GM19438 (cell line): ENCODE data around the gene GRK7.
"Not testable (repeated sequence)": the region's sequence is repeated elsewhere in the genome, so short reads cannot be mapped to it uniquely, and the experiment has no call there.

Source experiments
- ATAC-seq: cut with Tn5 transposase; IDR thresholded peaks from one replicate; pipeline ENCODE4 v1.9.1; 2021; ENCODE audit warnings: low read depth; ENCODE audit not compliant: unreplicated experiment

The GRK7 gene

DNA sequence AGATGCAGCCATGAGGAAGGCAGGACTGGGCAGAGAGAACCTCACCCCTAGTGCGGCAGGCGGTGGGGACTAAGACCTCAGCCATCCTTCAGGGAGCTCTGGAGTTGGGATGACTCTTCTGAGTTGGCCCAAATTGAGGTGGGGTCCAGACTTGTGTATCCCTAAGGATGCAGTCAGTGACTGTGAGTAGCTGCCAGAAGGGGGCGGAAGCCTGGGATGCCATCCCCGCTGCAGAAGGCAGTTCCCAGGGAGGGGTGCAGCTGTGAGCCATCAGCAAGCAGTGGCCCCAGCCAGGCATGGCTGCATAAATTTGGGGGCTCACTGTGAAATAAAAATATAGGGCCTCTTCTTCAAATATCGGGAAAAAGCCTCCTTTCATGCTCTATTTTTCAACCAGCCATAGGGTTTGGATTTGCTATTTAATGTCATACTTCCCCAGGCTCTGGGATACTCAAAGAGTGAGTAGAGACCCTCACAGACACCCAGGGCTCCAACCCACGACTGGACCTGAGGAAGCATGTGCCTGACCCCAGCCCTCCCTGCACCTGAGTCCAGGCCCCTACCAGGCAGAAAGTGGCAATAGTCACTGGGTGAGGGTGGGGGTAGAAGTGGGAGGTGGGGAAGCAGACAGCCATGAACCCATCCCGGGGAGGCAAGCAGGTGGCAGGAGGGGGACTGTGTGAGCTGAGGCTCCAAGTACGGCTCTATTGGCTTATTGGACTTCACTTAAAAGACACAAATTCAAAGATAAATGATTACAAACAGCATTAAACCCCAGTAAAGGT is 30.5 kb downstream of the GRK7 start:
- no peak for ATAC-seq

GRCh38 chr3:141795276-141795675 is 32.1 kb downstream of the GRK7 start:
- no peak for ATAC-seq

GRCh38 chr3:141795741-141796080 is 32.5 kb downstream of the GRK7 start:
- no peak for ATAC-seq

DNA sequence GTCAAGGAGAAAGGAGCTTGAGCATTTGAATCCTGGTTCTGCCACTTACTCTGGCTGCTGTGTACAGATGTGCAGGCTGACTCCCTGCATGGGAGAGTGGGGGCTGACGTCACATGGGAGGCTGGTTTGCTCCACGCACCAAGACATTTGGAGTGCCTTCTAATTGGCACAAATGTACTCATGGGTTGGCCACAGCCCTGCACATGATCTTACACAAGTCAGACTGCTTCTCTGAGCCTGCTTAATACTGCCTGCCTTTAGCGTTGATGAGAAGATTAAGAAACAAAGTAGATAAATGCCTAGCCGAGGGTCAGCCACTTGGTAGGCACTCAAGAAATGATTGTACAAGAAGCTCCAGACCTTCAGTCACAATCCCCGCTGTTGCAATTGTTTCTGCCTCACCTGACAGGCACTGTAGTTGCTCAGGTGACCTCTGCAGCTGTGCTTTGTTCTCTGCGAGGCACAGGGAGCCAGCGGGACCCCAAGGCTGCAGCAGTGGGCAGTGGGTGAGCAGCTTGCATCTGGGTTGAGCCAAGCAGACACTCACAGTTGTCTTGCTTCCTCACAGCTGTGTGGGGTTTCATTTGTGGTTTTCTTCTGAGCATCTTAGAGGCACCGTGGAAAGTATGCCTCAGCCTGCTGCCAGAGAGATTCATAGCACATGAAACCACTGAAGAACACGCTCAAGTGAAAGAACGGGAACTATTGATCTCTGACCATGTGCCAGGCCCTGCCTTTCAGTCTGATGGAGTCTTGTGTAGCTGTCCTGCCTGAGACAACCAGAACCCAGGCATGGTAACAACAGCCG is 33.1 kb downstream of the GRK7 start:
- ATAC-seq: peak; percentile 91

DNA sequence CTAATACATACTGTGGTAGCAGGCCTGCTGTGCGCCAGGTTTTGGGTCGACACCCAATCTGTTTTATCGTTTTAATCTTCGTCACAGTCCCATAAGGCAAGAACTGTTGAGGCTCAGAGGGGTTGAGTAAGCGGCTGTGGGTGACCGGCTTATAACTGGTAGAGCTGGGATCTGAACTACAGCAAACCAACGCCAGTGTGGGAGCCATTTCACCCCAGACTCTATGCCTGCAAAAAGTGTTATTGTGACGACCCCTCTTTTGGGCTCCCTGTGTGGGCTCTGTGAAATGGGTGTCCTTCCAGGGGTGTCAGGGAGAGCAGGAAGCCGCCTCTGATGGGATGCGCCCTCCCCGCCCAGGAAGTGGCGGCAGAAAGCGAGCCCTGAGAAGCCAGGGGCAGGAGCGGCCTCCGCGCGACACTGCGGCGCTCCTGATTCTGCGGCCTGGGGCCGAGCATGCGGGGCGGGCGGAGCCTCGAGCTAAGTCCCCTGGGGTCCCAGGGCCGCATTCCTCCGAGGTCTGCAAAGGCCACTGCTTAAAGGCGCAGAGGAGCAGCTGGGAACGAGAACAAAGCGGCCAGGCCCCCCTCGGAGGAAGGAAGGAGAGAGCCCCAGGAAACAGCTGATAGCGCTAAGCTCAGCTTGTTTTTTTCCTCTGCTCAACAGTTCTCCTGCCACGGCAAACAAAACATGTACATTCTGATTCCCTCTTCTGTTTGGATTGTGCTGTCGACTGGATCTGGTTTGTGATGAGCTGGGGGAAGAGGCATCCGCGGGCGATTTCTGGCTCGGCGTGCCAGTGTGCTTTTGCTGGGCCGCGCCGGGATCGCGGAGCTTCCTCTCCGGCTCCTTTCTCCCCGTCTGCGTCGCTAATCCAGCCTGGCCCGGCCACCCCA is 33.9 kb downstream of the GRK7 start:
- peak; percentile 41 for ATAC-seq

DNA sequence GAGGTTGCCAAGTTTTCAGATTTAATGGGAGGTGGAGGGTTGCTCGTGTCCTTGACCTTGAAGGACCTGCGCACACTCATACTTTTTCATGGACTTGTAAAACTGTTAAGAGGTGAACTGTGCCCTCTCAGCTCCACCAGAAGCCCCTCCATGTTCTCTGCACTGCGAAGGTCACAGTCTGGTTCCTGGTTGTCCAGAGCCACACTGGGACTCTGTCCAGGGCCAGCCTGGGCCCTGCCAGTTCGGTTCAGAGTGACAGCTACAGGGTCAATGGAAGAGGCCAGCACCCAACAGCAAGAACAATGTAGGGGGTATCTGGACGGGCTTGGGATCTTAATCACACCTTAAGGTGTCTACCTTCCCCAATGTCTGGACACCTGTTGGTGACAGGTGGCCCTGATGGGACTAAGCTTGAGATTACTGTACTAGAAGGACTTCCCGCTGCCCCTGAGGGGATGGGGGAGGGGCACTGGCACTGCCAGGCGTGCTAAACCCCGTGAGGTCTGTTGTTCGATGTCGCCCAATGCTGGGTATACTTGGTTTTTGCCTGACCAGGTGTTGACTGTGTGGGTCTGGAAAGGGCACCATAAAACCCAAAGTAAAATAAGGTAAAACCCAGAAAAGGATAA is 34.7 kb downstream of the GRK7 start:
- ATAC-seq: no peak

- no peak for ATAC-seq
These were observed 35.2 kb downstream of the GRK7 start for GRCh38 chr3:141798448-141798845.

- ATAC-seq: no peak
These were observed 39.3 kb downstream of the GRK7 start for GRCh38 chr3:141802316-141803077.

DNA sequence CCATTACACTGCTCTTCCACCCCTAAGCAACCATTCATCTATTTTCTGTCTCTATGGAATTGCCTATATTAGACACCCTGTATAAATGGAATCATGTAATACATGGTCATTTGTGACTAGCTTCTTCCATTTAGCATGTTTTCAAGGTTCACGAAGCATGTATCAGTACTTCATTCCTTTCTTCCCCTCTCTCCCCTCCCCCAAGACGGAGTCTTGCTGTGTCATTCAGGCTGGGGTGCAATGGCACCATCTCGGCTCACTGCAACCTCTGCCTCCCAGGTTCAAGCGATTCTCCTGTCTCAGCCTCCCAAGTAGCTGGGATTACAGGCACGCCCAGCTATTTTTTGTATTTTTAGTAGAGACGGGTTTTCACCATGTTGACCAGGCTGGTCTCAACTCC is 40.3 kb downstream of the GRK7 start:
- ATAC-seq: not testable (repeated sequence)

DNA sequence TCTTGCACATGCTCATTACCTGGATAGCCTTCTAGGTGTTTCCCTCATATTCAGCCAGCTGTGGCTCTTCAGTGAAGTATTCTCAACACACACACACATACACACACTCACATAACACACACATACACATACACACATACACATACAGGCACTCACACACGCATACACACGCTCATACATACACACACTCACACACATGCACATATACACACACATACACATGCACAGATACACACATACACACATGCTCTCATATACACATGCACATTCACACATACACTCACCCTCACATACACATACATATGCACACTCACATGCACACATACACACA is 41.2 kb downstream of the GRK7 start:
- ATAC-seq: no peak

- ATAC-seq: no peak
These were observed 41.8 kb downstream of the GRK7 start for GRCh38 chr3:141804778-141805639.

DNA sequence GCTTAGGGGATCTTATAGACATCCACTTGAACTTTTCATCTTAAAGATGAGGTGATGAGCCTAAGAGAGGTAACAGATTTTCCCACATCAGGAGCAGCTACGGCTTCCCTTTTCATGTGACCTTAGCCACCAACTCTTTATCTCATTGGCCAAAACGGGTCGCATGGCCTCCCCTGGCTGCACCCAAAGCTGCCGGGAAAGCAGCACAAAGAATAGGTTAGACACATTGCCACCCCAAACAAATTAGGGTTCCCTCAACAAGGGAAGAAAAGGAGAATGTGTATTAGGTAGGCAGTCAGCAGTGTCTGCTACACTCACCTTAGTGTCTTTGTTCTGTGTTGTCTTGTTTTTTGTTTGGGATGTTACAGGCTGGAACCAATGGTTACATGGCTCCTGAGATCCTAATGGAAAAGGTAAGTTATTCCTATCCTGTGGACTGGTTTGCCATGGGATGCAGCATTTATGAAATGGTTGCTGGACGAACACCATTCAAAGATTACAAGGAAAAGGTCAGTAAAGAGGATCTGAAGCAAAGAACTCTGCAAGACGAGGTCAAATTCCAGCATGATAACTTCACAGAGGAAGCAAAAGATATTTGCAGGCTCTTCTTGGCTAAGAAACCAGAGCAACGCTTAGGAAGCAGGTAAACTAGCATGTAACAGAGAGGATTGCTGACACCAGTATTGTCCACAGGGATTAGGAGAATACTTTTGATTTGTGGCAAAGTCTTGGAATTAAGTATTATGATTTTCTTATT is 44.2 kb downstream of the GRK7 start:
- ATAC-seq: no peak

- ATAC-seq: no peak
These were observed 45.4 kb downstream of the GRK7 start for GRCh38 chr3:141808586-141808985.

DNA sequence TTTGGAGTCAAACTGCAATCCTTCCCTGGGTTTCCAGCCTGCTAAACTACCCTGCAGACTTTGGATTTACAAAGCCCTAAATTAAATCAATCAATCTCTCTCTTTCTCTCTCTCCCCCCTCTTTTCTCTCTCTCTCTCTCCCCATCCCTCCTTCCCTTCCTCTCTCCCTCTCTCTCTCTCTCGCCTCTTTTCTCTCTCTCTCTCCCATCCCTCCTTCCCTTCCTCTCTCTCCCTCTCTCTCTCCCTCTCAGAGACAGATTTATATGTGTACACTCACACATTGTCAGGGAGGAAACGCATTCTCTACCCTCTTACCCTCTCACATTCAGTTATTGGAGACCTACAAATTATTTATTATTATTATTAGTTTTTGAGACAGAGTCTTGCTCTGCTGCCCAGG is 47.0 kb downstream of the GRK7 start:
- ATAC-seq: no peak

DNA sequence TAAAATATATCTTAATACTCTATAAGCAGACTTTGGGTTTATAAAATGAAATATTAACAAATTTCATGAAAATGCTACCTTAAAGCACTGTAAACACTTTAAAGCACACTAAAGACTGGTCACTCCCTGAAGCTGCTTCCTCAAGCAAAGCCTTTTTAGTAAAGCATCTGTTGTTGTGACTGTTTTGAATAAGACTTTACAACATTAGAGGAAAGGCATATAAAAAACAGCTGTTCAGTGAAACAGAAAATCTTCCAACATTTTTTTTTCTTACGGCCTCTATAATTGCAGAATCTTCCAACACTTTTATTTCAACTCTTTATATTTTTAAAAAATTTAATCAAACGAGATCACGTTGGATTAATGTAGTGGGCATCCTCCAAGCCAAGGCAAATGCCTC is 48.1 kb downstream of the GRK7 start:
- no peak for ATAC-seq

GRCh38 chr3:141812084-141812483 is 48.9 kb downstream of the GRK7 start:
- no peak for ATAC-seq

DNA sequence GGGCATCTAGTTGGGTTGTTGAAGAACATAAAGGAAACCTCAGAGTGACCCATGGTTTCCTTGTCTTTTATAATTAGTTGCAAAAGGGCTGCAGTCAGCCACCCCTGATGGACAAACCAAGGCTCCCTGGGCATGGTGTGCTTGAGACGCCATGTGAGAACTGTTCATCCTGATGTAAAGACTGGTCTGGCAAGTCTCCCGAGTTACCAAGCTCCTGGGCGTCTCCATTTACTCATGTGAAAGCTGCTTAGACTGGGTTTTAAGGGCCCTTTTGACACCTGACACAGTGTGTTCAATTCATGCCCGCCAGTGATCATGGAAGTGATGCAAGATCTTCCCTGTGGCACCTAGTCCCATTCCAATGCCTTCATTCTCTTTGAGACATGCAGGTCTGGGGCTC is 49.4 kb downstream of the GRK7 start:
- ATAC-seq: no peak
